NCI-H1417 (cell line): ENCODE measurements around the gene C2.

ENCODE experiments used
- DNase-seq, 3 experiments: peaks; one replicate each; lab custom pipeline; 2025; lab: John Stamatoyannopoulos, UW

Gene C2

GRCh38 chr6:31927242-31927862, at the start of gene C2:
TSS of gene C2 (plus strand) at chr6:31927717. CDS start at chr6:31927753, 36 bp downstream.
- no peak for DNase-seq

- no peak for DNase-seq
These were observed 49.3 kb upstream of the C2 start for GRCh38 chr6:31878222-31878621.

DNA sequence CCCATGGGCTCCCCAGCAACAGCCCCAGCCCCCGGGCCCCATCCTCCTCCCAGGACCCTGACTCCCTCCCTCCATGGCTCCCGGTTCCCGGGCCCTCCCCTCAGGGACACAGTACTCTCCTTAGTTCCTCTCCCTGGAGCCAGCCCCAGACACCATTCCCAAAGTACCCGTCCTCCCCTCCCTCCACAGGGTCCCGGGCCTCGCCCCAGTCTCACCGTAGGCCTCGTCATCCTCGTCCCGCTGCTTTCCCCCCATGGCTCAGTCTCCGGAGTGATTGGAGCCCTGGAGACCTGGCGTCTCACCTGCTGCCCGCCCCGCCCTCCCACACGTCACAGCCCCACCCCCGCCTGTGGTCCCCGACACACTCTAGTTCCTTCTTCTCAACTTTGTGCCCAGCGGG, 48.8 kb upstream of the C2 start, which contains the start of gene SLC44A4:
Gene SLC44A4 (minus strand): TSS at position 272 of the 400 bp plus-strand sequence. CDS start 17 bp downstream, at position 255.
- no peak for DNase-seq

DNA sequence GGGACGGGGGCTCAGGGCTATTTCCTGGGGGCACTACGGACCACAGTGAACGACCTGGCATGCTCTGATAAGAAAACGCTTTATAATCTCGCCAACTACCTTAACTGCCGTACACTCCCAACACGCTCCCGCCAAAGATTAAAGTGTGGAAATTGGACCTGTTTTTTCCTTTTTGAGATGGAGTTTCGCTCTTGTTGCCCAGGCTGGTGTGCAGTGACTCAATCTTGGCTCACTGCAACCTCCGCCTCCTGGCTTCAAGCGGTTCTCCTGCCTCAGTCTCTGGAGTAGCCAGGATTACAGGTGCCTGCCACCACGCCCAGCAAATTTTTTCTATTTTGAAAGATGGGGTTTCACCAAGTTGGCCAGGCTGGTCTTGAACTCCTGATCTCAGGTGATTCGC, 48.4 kb upstream of the C2 start:
- no peak for DNase-seq

DNA sequence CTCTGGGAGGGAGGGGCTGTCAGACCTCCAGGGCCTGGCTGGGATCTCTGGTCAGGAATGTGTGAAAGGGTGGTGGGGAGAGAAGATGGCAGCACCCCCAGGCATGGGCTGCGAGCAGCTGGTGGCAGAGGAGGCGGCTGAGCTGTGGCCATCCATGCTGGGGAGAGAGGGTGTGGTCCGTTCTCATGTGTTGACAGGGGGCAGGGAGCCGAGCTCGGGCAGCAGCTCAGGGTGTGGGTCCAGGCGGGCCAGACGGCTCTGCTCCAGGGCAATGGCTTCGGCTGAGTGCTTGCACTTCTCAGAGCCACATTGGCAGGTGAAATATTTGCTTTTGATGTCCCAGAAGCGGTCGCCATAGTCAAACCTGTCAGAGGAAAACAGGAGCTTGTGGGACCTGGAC, 47.6 kb upstream of the C2 start:
- DNase-seq: no peak

- DNase-seq: no peak
These were observed 46.9 kb upstream of the C2 start for GRCh38 chr6:31880616-31881015.

DNA sequence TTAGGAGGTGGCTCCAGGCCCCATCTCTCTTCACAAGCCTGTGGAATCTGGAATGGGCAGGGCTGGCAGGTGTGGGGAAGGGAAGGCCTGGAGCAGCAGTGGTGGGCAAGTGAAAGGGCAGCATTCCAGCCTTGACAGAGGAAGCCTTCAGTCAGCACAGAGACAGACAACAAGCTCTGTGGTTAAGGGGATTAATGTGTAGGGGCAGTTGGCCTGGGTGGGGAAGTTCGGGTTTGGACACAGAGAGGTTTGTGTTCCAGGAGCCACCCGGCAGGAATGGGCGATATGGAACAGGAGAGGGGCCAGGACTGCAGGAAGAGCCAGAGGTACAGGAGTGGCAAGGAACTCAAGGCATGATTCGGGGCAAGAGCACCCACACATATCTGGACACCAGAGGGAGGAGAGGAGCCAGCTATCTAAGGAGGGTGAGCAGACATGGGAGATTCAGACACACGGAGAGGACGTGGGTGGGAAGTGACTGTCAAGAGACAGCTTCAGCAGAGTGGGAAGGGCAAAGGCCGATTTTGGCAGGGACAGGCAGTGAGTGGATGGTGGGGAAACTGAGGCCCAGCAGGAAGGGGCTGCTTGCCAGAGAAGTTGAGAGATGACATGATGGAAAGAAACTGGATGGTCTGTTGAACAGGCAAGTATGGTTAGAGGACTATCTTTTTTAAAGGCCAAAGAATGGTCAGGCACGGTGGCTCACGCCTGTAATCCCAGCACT, 46.2 kb upstream of the C2 start:
- no peak for DNase-seq

DNA sequence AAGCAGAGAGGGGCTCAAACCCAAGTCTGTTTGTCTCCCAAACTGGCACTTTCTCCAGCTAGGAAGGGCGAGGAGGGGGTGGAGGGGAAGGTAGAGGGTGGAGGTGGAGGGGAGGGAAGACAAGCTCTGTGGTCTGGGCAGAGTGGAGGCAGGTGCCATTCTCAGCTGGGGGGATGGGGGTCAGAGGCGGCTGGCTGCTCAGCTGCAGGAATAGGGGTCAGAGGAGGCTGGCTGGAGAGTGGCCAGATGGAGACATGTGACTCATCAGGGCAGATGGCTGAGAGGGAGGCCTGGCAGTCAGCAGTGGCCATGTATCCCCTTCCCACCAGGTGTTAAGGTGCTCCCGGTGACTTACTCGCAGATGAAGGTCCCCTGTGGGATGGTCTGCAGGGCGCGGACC, 45.2 kb upstream of the C2 start:
- DNase-seq: peak in 1 of 3 experiments; percentile 12

- DNase-seq: no peak
These were observed 43.8 kb upstream of the C2 start for GRCh38 chr6:31883676-31884075.

DNA sequence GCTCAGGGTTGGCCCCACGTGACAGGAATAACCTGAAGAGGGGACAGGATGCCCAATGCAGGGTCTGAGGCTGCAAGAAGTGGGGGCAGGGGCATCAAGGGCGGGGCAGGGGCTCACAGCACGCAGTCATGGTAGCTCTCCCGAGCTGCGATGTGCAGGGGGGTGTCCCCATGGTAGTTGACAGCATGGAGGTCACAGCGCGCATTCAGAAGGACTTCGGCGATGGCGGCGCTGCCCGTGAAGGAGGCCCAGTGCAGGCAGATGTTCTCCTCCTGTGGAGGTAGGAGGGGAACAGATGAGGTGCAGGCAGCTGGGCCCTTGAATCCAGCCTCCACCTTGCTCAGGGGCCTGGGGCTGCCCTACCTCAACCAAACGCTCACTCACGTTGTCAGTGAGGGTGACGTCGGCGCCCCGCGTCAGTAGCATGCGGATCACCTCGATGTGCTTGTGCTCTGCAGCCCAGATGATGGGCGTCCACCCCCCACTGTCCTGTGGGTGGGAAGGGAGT, 42.9 kb upstream of the C2 start:
- DNase-seq: no peak

DNA sequence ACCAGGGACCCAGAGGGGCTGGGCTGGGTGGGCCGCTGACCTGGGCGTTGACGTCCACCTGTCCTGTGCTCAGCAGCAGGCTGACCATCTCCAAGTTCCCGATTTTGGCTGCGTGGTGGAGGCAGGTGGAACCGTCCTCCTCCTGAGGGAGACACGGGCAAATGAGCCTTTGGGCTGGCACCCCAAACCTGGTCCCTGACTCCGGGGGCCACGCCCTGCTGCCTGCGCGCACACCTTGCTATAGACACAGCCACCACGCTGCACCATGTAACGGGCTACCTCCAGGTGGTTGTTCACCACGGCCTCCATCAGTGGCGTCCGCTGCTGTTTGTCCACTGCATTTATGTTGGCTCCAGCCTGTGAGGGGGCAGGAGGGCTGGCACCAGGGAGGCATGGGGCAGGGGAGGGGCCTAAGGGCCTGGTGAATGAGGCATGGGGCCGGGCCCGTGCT, 41.0 kb upstream of the C2 start:
- no peak for DNase-seq

GRCh38 chr6:31887173-31888007, 40.1 kb upstream of the C2 start:
- no peak for DNase-seq

GRCh38 chr6:31888276-31889258, 39.0 kb upstream of the C2 start:
- peak in 2 of 3 experiments; percentile 5 to 16 for DNase-seq

DNA sequence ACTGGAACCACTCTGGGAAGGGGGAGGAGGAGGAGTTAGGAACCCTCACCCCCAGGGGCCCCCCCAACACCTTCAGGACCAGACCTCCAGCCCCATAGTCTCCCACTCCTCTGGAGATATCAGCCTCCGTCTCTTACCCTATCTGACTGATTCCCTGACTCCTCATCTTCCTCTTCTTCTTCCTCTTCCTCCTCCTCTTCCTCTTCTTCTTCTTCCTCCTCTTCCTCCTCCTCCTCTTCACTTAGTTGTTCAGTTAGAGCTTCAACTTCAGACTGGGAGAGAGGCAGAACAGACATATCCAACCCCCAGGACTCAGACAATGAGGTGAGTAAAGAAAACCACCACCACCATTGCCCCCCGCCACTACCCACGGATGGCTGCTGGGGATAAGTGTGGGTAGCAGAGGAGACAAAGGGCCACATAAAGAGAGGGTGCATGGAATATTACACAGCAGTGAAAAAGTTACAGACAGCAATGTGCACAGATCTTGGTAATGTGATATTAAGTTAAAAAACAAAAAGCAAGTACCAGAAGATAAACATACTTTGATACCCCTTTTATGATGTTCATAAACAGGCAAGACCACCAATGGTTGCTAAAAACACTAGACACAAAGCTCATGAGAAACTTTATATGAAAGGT, 38.1 kb upstream of the C2 start:
- no peak for DNase-seq

- DNase-seq: no peak
These were observed 34.7 kb upstream of the C2 start for GRCh38 chr6:31892821-31893220.

- no peak for DNase-seq
These were observed 31.0 kb upstream of the C2 start for GRCh38 chr6:31896493-31896855.

DNA sequence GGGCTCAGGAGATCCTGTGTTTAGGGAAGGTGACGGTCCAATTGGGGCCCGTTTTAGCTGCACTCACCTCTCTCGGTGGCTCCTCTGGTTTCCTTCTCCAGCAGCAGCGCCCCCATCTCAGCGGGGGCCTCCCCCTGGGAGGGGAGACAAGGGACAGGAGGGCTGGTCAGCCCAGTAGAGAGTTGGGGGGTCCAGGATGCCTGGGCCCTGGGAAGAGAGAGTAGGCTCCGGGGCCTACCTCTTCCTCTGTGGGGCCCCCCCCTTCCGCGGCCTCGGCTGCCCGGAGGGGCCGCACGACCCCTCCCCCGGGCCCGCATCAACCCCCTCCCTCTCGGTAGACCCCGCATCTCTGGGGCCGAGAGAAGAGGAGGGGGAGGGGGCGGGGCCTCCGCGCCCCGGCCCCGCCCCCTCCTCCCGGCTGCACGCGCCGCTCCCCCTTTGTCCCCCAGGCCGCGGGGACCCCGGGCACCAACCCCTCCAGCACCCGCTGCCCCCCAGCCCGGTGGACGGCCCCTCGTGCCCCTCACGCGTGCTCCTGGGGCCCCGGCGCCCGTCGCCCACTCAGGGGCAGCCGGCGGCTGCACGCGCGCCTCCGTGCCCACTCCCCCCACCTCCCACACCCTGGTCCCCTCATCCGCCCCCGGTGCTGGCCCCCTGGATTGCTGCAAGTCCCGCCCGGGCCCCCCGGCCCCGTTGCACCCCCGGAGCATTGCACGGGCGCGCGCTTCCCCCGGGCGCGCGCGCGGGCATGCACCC, 30.5 kb upstream of the C2 start:
- DNase-seq: peak in 1 of 3 experiments; percentile 46

DNA sequence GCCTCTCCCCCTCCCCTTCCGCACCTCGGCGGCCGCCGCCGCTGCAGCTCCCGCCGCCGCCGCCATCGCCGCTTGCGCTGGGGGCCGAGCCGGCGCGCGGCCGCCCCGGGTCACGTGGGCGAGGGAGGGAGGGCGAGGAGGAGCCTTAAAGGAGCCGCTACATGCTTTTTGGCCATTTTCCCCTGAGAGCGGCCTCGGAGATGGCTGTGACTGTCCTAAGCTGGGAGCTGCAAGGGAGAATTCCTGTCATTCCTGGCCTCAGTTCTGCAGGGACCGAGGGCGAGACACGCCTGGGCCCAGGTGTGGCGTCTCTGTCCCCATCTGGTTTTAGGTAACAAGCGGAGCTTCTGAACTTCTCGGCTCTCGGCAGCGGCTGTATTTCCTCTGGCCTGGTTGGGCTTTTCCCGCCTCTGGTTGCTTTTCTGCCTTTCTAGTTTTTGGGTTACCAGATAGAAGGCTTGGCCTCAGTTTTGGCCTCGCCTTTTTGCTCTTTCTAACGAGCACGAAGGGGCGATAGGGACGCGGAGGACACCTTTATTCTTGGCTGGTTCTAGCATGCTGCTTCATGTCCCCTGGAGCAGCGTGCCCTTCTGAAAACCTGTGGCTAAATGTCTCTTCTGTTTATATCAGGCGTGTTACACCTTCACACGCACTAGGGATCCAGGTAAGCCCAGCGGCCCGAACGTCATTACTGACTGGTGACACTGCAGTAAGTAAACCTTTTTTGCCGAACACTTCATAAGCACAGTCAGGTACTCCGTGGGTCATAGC, 29.7 kb upstream of the C2 start, which contains the start of gene EHMT2:
Gene EHMT2 (minus strand): TSS at position 87 of the 771 bp plus-strand sequence. CDS start 21 bp downstream, at position 66.
- peak; percentile 83 to 85 (median 85) for DNase-seq

- DNase-seq: peak; percentile 59 to 79 (median 75)
These were observed 29.0 kb upstream of the C2 start for GRCh38 chr6:31898383-31899011.
